DND-41 (cell line): Measurements from ENCODE around the gene PLAGL1.
"Not testable (repeated sequence)": the region's sequence is repeated elsewhere in the genome, so short reads cannot be mapped to it uniquely, and the experiment has no call there.

Experiments used
- ATAC-seq: fragments of 200-7000 bp; cut with Tn5 transposase; 3 replicates; pipeline ENCODE4 v1.9.1; 2021; ENCODE audit warnings: low read depth; ENCODE audit not compliant: insufficient read depth
- DNase-seq: peaks from one replicate; pipeline ENCODE4 v3.0.0-alpha.2; 2020
- H2AFZ ChIP-seq: 2 replicates; pipeline ENCODE4 v1.6.0; 2012; ENCODE audit warnings: low read depth, low read length
- H3K27ac ChIP-seq: 2 replicates; pipeline ENCODE4 v1.5.1; 2012; ENCODE audit warnings: low read length, inconsistent platforms
- H3K27me3 ChIP-seq: fragments of 200-600 bp; sonication (generic); 2 replicates; pipeline ENCODE4 v1.6.0; 2012; ENCODE audit warnings: low read length, mild to moderate bottlenecking, inconsistent platforms; ENCODE audit not compliant: insufficient read depth, poor library complexity
- H3K36me3 ChIP-seq: 2 replicates; pipeline ENCODE4 v1.5.1; 2012; ENCODE audit warnings: low read length, inconsistent platforms; ENCODE audit not compliant: insufficient read depth
- H3K4me1 ChIP-seq: 2 replicates; pipeline ENCODE4 v1.5.1; 2012; ENCODE audit warnings: mild to moderate bottlenecking, low read length; ENCODE audit not compliant: insufficient read depth
- H3K4me2 ChIP-seq: 2 replicates; pipeline ENCODE4 v1.6.0; 2012; ENCODE audit warnings: mild to moderate bottlenecking, moderate library complexity, low read length, inconsistent platforms; ENCODE audit not compliant: insufficient read depth
- H3K4me3 ChIP-seq, 2 experiments: fragments of 200-600 bp in 1 of 2; shearing (Covaris generic) in 1 of 2; 2 replicates each; pipeline ENCODE4 v1.5.1; 2012 to 2016; ENCODE audit warnings: inconsistent platforms in 2 of 2, low read length in 2 of 2, mild to moderate bottlenecking in 2 of 2, low read depth in 1 of 2, moderate library complexity in 1 of 2
- H3K79me2 ChIP-seq: 2 replicates; pipeline ENCODE4 v1.6.0; 2012; ENCODE audit warnings: low read length, inconsistent platforms; ENCODE audit not compliant: insufficient read depth
- H3K9ac ChIP-seq: 2 replicates; pipeline ENCODE4 v1.6.0; 2012; ENCODE audit warnings: low read depth, mild to moderate bottlenecking, inconsistent platforms, low read length, moderate library complexity
- H3K9me3 ChIP-seq: 2 replicates; pipeline ENCODE4 v1.5.1; 2012; ENCODE audit warnings: low read length, moderate library complexity, mild to moderate bottlenecking, inconsistent platforms; ENCODE audit not compliant: insufficient read depth, severe bottlenecking
- H4K20me1 ChIP-seq: 2 replicates; pipeline ENCODE4 v1.6.0; 2012; ENCODE audit warnings: low read length; ENCODE audit not compliant: insufficient read depth
- CTCF ChIP-seq: IDR thresholded peaks from 2 replicates; pipeline ENCODE4 v1.5.1; 2012; ENCODE audit warnings: borderline replicate concordance, low read length, moderate library complexity, mild to moderate bottlenecking; ENCODE audit not compliant: poor library complexity, severe bottlenecking; ENCODE audit errors: extremely low read depth
- EZH2 ChIP-seq: IDR thresholded peaks from 3 replicates; pipeline ENCODE4 v1.6.1; 2012; ENCODE audit warnings: borderline replicate concordance, low read depth, mild to moderate bottlenecking, moderate library complexity, low read length, inconsistent platforms; ENCODE audit not compliant: severe bottlenecking

Gene PLAGL1

GRCh38 chr6:144013486-144013909 lies 5.4 kb upstream of the PLAGL1 start:
- TF ChIP-seq EZH2 (no peak), CTCF (peak; percentile 91)
- Histone ChIP-seq H4K20me1 (no peaks in the 10 kb centered on the region), H3K79me2 (no peaks in the 10 kb centered on the region), H3K4me3 (no peak overlapping the region), H3K27ac (no peak overlapping the region), H2AFZ (no peak overlapping the region), H3K4me2 (no peak overlapping the region), H3K27me3 (peaks cover 5% of the 10 kb centered on the region), H3K36me3 (no peaks in the 10 kb centered on the region), H3K9me3 (no peaks in the 10 kb centered on the region), H3K4me1 (no peaks in the 10 kb centered on the region), H3K9ac (no peak overlapping the region)
- peak; percentile 49; the same call in 1 of the 3 replicates for ATAC-seq
- peak; percentile 53 for DNase-seq

GRCh38 chr6:144012534-144012933 lies 4.5 kb upstream of the PLAGL1 start:
- Histone ChIP-seq H3K9ac (no peak overlapping the region), H3K9me3 (no peaks in the 10 kb centered on the region), H3K4me1 (no peaks in the 10 kb centered on the region), H2AFZ (no peak overlapping the region), H3K4me3 (no peak overlapping the region), H3K4me2 (no peak overlapping the region), H3K27me3 (peaks cover 3% of the 10 kb centered on the region), H3K27ac (no peak overlapping the region), H3K36me3 (no peaks in the 10 kb centered on the region), H3K79me2 (no peaks in the 10 kb centered on the region), H4K20me1 (no peaks in the 10 kb centered on the region)
- ATAC-seq (no peak), DNase-seq (no peak)
- TF ChIP-seq CTCF (no peak), EZH2 (no peak)

GRCh38 chr6:144009628-144010027 lies 1.6 kb upstream of the PLAGL1 start:
- H2AFZ ChIP-seq, H3K27me3 ChIP-seq, H3K4me3 ChIP-seq, H3K4me1 ChIP-seq, DNase-seq, ATAC-seq, H3K36me3 ChIP-seq, H3K4me2 ChIP-seq, H3K79me2 ChIP-seq, H3K9ac ChIP-seq, H4K20me1 ChIP-seq, H3K9me3 ChIP-seq, H3K27ac ChIP-seq: not testable (repeated sequence)

GRCh38 chr6:144008846-144009245 lies 787 bp upstream of the PLAGL1 start:
- H3K4me2 ChIP-seq = no peak overlapping the region
- TF ChIP-seq CTCF (no peak), EZH2 (no peak)
- H3K9ac ChIP-seq = no peak overlapping the region
- no peaks in the 10 kb centered on the region for H3K79me2 ChIP-seq
- ATAC-seq = no peak
- no peak overlapping the region for H2AFZ ChIP-seq
- H3K4me3 ChIP-seq = no peak overlapping the region
- H4K20me1 ChIP-seq = no peaks in the 10 kb centered on the region
- H3K36me3 ChIP-seq = no peaks in the 10 kb centered on the region
- no peak for DNase-seq
- H3K27ac ChIP-seq = no peak overlapping the region
- H3K4me1 ChIP-seq = no peaks in the 10 kb centered on the region
- no peaks in the 10 kb centered on the region for H3K27me3 ChIP-seq
- no peaks in the 10 kb centered on the region for H3K9me3 ChIP-seq
